NCI-H2196 (cell line): ENCODE measurements around the gene WDR6.
A peak's percentile ranks its signal among the peaks of the same experiment; 100 is the strongest.

ENCODE experiments used
- DNase-seq: peaks from one replicate; lab custom pipeline; 2025; ENCODE audit not compliant: unreplicated experiment; lab: John Stamatoyannopoulos, UW

WDR6 gene

DNA sequence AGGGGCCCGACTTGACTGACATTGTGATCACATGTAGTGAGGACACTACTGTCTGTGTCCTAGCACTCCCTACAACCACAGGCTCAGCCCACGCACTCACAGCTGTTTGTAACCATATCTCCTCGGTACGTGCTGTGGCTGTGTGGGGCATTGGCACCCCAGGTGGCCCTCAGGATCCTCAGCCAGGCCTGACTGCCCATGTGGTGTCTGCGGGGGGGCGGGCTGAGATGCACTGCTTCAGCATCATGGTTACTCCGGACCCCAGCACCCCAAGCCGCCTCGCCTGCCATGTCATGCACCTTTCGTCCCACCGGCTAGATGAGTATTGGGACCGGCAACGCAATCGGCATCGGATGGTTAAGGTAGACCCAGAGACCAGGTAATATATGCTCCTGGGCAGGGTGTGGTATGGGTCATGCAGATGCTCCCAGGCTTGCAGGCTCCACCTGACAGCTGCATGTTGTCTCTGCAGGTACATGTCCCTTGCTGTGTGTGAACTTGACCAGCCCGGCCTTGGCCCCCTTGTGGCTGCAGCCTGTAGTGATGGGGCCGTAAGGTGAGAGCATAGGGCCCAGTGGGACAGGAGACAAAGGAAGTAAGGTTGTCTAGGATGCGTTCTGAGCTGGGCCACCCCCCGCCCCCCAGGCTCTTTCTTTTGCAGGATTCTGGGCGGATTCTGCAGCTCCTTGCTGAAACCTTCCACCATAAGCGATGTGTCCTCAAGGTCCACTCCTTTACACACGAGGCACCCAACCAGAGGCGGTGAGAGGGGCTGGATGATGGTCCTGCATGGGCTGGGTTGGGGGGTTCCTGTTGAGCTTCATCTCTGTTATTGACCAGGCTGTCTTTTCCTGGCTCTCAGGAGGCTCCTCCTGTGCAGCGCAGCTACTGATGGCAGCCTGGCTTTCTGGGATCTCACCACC, 6.8 kb downstream of the WDR6 start:
- peak; percentile 45 for DNase-seq

DNA sequence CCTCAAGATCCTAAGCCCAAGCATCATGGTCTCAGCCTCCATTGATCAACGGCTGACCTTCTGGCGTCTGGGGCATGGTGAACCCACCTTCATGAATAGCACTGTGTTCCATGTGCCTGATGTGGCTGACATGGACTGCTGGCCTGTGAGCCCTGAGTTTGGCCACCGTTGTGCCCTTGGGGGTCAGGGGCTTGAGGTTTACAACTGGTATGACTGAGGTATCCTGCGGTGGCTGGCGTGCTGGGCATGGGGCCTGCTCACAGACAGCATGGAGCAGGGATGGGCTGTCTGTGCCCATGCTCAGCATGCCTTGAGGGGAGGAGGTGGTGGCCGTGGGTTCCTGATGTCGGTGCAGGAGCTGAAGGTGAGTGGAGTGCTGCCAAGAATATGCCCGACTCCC, 7.9 kb downstream of the WDR6 start:
- DNase-seq: no peak

- DNase-seq: no peak
These were observed 8.6 kb downstream of the WDR6 start for GRCh38 chr3:49015765-49016164.

- no peak for DNase-seq
These were observed 9.4 kb downstream of the WDR6 start for GRCh38 chr3:49016414-49017228.

DNA sequence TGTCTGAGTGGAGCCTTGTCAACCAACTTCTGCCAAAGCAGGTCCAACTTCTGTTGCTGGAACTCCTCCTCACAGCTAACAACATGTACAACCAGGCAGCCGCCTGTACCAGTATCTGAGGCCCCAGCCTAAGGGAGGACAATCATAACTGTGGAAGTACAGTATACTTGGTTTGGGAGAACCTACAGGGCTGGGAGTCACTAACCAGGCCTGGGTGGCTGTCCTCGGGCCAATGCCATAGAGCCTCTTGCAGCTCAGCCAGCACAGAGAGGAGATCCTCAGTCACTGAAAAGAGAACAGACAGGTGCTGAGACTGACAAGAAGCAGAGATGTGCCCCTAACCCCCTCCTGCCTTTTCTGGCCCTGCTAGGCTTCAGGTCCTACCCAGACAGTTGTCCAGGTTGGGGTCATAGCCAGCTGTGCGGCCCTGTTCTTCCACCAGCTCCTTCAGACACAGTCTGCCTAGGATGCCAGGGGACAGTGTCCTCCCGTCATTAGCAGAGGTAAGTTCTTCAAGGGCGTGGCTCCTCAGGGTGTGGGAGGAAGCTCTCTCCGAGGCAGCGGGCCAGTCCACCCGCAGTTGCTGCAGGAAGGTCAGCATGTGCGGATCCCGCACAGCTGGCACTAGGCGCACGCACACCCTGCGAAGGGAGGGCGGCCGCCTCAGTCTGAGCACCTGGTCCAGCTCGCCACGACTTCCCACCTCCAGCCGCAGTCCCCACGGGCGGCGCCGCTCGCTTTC, 10.2 kb downstream of the WDR6 start:
- no peak for DNase-seq

GRCh38 chr3:49017971-49018706, 10.9 kb downstream of the WDR6 start, which contains the start of gene DALRD3:
DALRD3 (minus strand) TSS chr3:49018580; CDS start chr3:49018564, 16 bp downstream.
- DNase-seq: peak; percentile 67

- peak; percentile 44 for DNase-seq
These were observed 11.5 kb downstream of the WDR6 start for GRCh38 chr3:49018707-49019006.

GRCh38 chr3:49019941-49020329, 12.7 kb downstream of the WDR6 start:
- no peak for DNase-seq

DNA sequence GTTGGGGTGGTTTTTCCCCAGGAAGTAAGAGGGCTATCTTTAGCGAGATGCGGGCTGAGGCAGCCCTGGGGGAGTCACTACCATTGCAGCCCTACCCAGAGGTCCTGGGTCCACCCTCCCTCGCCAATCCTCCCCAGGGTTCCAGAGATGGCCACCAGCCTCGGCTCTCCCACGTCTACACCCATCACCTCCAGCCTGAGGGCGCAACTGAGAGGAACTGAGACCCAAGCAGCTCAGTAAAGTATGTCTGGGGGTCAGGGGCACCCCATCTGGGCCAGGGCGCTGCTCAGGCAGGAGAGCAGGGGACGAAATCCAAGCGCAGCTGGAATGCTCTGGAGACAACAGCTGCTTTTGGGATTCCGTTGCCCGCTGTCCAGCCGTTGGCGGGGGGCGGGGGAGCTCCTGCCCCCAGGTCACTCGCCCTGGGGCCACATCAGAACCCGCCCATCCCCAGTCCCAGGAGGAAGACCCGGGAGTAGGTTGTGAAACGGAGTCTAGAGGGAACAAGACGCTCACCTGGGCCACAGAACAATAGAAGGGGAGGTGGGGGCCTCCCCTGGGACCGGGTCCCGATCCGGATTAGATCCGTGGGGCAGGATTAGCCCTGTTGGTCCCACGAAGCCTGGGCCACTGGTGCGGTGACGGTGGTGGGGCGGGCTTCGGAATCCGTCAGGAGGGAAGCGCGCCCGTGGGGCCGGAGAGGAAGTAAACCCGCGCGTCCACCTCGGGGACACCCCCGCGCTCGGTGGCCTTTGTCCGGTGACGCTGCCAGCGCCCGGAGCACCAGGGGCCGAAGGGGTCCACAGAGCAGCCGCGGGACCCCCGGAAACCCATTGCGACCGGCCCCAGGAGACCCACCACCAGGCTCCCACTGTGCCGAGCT, 13.4 kb downstream of the WDR6 start:
- no peak for DNase-seq

DNA sequence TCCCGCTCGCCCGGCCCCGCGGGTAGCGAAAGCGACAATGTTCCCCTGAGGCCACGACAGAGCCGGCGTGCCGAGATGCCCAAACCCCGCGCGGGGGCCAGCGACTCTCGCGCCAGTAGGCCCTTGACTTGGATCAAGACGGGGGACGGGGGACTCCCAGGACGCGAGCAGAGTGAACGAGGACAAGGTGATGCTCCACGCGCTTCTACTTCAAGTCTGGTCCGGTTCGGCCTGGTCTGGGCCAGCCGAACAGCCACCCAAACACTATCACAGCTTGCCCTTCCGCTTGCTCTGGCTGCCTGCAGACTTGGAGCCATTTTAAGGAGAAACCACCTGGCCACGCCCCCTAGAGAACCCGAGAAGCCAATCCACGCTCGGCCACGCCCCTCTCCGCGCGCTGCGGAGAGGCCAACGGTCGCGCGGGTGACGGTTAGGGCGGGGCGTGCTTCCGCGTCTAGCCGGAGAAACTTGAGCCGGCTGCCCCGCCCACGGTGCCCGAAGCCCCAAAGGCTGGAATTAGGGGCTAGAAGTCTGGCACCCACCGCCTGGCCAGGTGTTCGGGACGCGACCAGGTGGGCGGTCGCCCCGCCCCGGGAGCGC, 14.1 kb downstream of the WDR6 start:
- peak; percentile 94 for DNase-seq

DNA sequence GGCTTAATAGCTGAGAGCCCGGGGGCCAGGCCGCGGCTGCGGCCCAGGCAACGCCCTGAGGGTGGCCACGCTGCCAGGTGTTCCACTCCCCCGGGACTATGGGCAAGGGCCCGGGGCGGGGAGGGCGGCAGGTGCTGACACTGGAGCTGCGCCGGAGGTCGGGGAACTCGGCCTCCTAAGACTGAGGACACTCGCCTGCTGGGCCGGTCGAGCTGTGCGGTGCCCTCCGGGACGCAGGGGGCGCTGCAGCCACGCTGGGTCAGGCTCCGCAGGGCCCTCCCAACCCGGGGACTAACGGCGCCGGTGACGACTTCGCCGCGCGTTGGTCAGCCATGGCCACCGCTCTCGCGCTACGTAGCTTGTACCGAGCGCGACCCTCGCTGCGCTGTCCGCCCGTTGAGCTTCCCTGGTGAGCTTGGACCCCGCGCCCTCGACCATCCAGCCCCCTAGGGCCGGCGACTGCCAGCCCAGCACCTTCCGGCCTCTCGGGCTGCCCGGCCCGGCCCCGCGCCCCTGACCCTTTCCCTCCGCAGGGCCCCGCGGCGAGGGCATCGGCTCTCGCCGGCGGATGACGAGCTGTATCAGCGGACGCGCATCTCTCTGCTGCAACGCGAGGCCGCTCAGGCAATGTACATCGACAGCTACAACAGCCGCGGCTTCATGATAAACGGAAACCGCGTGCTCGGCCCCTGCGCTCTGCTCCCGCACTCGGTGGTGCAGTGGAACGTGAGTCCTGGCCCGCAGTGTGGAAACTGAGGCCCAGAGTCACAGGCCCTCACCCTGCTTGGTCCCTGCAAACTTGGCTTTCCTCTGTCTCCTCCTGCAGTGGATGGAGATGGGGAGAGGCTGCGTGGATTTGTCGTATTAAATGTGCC, 14.9 kb downstream of the WDR6 start, which contains the start of gene NDUFAF3:
TSS of gene NDUFAF3 (plus strand) at position 309 of the 875 bp plus-strand sequence. CDS start at position 333, 24 bp downstream.
- peak; percentile 88 for DNase-seq

- no peak for DNase-seq
These were observed 15.5 kb downstream of the WDR6 start for GRCh38 chr3:49022688-49023171.

GRCh38 chr3:49023775-49024174, 16.6 kb downstream of the WDR6 start:
- no peak for DNase-seq

DNA sequence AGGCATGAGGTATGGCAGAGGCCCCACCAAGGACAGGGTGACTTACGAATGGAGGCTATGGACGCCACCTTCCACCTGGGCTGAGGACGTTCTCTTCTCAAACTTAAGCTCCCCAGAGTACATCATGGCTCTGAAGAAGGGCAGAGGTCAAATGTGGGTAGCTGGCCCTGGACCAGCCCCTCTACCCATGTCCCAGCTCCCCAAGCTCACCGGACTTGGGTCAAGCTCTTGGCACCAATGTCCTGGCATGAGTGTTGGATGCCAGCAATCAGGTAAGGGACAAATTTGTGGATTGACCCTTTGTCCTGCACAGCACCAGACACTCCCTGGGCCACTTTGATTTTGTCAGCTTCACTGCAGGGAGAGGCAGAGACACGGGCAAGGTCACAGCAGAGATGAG, 17.3 kb downstream of the WDR6 start:
- no peak for DNase-seq

GRCh38 chr3:49025005-49025792, 18.0 kb downstream of the WDR6 start:
- no peak for DNase-seq

DNA sequence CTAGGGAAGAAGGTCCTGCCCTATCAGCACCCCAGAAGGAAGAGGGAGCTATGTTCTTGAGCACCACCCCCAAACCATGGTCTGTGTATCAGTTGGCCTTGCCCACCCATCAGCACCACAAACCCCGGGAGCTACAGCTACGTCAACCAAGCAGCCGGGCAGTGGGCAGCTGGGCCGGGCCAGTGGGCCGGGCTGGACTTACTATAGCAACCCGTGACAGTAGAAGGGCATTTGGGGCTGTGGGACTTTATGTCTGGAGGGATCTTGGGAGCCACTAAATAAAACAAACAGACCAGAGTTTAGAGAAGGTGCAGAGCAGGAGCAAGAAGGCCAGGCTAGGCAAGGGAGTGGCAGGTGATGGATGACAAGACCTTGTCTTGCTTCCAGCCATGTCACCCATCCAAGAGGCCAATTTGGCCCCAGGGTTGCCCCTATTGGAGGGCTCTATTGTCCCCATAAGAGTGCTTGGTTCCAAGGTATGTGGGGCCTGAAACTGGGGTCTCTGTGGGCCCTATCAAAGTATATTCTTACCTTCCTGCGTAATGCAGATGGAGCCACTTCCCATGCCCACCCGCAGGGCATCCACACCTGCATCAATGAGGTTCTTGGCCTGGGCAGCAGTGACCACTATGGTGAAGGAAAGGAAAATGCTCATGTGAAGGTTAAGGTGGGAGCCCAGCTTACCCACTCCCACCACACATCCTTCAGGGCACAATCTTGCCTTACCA, 18.8 kb downstream of the WDR6 start:
- no peak for DNase-seq

- DNase-seq: no peak
These were observed 19.3 kb downstream of the WDR6 start for GRCh38 chr3:49026536-49026935.
